Esophagus (tissue), 2 donors: ENCODE data around the gene ACAP2. TPM values are rescaled to one million over a fixed set of nuclear protein-coding genes. Genes with fewer than 3 reads are reported as not detected.
"Not testable (repeated sequence)": the region's sequence is repeated elsewhere in the genome, so short reads cannot be mapped to it uniquely, and the experiment has no call there.

Source experiments
- H3K27ac ChIP-seq, 2 donors: one replicate each; pipeline ENCODE4 v1.5.1; 2013; ENCODE audit warnings: low read depth in 2 of 2, mild to moderate bottlenecking in 2 of 2, inconsistent platforms in 1 of 2, low read length in 1 of 2, moderate library complexity in 1 of 2
- H3K27me3 ChIP-seq, 2 donors: one replicate each; pipeline ENCODE4 v1.6.1; 2013; ENCODE audit warnings: low read length in 2 of 2, control low read depth in 1 of 2, mild to moderate bottlenecking in 1 of 2; ENCODE audit not compliant: insufficient read depth in 2 of 2, control insufficient read depth in 1 of 2
- H3K36me3 ChIP-seq, 2 donors: one replicate each; pipeline ENCODE4 v1.6.1; 2013; ENCODE audit warnings: low read length in 1 of 2; ENCODE audit not compliant: control insufficient read depth in 2 of 2, insufficient read depth in 2 of 2
- H3K4me1 ChIP-seq, 2 donors: one replicate each; pipeline ENCODE4 v1.6.1; 2013; ENCODE audit warnings: low read length in 1 of 2; ENCODE audit not compliant: control insufficient read depth in 2 of 2, insufficient read depth in 2 of 2
- H3K4me3 ChIP-seq, 2 donors: one replicate each; pipeline ENCODE4 v1.5.1; 2013; ENCODE audit warnings: low read length in 2 of 2, mild to moderate bottlenecking in 2 of 2, low read depth in 1 of 2, moderate library complexity in 1 of 2
- H3K9me3 ChIP-seq, 2 donors: one replicate each; pipeline ENCODE4 v1.6.1; 2013; ENCODE audit warnings: mild to moderate bottlenecking in 2 of 2, low read depth in 1 of 2, low read length in 1 of 2, moderate library complexity in 1 of 2; ENCODE audit not compliant: control insufficient read depth in 2 of 2, insufficient read depth in 1 of 2
- WGBS, 2 donors: extraction: QIAGEN DNeasy Blood & Tissue Kit; methylation state at CpG; one replicate each; pipeline ENCODE4 v1.1.7; 2013; 5-methylcytosine and 5-hydroxymethylcytosine counted together
- polyA plus RNA-seq, 2 donors: library from polyadenylated mRNA; stranded (reverse); fragments of 200-250 nt; gene quantifications; one replicate each; pipeline ENCODE4 v1.2.3, GENCODE V29; 2013
- donor health status: healthy with polysubstance abuse.
- donor health status: Bipolar disorder and iron deficiency.

ACAP2 gene
- 10 to 100 TPM; 11.9 to 12.5 TPM for polyA plus RNA-seq

GRCh38 chr3:195442573-195443390, at the start of gene ACAP2:
Gene ACAP2 (minus strand): TSS chr3:195443020. CDS start chr3:195442847, 173 bp downstream.
- no peaks in the 10 kb centered on the region for H3K9me3 ChIP-seq
- no peaks in the 10 kb centered on the region for H3K4me1 ChIP-seq
- no peaks in the 10 kb centered on the region for H3K36me3 ChIP-seq
- peak within 1 kb of the TSS; percentile 95 to 96 for H3K27ac ChIP-seq
- 0% methylated on average over 99 to 106 of the region's 106 CpGs for WGBS, 2 donors
- peak within 1 kb of the TSS; percentile 76 to 94 for H3K4me3 ChIP-seq
- no peaks in the 10 kb centered on the region for H3K27me3 ChIP-seq

GRCh38 chr3:195475614-195476013, 32.8 kb upstream of the ACAP2 start:
- no peak overlapping the region for H3K27ac ChIP-seq
- no peak overlapping the region for H3K4me3 ChIP-seq
- no peaks in the 10 kb centered on the region for H3K36me3 ChIP-seq
- no peaks in the 10 kb centered on the region for H3K4me1 ChIP-seq
- 94 to 95% methylated on average over 3 of the region's 3 CpGs for WGBS, 2 donors
- no peaks in the 10 kb centered on the region for H3K27me3 ChIP-seq
- no peaks in the 10 kb centered on the region for H3K9me3 ChIP-seq

- WGBS, 2 donors: 82 to 92% methylated on average over 8 of the region's 8 CpGs
- not testable (repeated sequence) for H3K27ac ChIP-seq, H3K27me3 ChIP-seq, H3K36me3 ChIP-seq, H3K9me3 ChIP-seq, H3K4me3 ChIP-seq, H3K4me1 ChIP-seq
Measured at GRCh38 chr3:195475116-195475515, 32.3 kb upstream of the ACAP2 start.

GRCh38 chr3:195468841-195469240, 26.0 kb upstream of the ACAP2 start:
- Histone ChIP-seq H3K9me3 (peaks cover 0 to 2% of the 10 kb centered on the region in 2 donors), H3K27ac (no peak overlapping the region), H3K27me3 (no peaks in the 10 kb centered on the region), H3K36me3 (no peaks in the 10 kb centered on the region), H3K4me1 (no peaks in the 10 kb centered on the region), H3K4me3 (no peak overlapping the region)
- WGBS, 2 donors: 92 to 95% methylated on average over 4 of the region's 4 CpGs

GRCh38 chr3:195468391-195468776, 25.6 kb upstream of the ACAP2 start:
- Histone ChIP-seq H3K9me3 (peaks cover 0 to 2% of the 10 kb centered on the region in 2 donors), H3K36me3 (no peaks in the 10 kb centered on the region), H3K27me3 (no peaks in the 10 kb centered on the region), H3K4me3 (no peak overlapping the region), H3K4me1 (no peaks in the 10 kb centered on the region), H3K27ac (no peak overlapping the region)
- 40 to 55% methylated on average over 4 of the region's 4 CpGs for WGBS, 2 donors

- H3K27ac ChIP-seq: no peak overlapping the region
- H3K4me3 ChIP-seq: no peak overlapping the region
- H3K27me3 ChIP-seq: no peaks in the 10 kb centered on the region
- 90 to 94% methylated on average over 5 of the region's 5 CpGs for WGBS, 2 donors
- H3K4me1 ChIP-seq: no peaks in the 10 kb centered on the region
- H3K9me3 ChIP-seq: peaks cover 0 to 2% of the 10 kb centered on the region in 2 donors
- H3K36me3 ChIP-seq: no peaks in the 10 kb centered on the region
Measured at GRCh38 chr3:195467641-195468390, 25.0 kb upstream of the ACAP2 start.

- Histone ChIP-seq H3K27ac (no peak overlapping the region), H3K9me3 (peaks cover 0 to 2% of the 10 kb centered on the region in 2 donors), H3K4me1 (peaks cover 0 to 5% of the 10 kb centered on the region in 2 donors), H3K27me3 (no peaks in the 10 kb centered on the region), H3K36me3 (no peaks in the 10 kb centered on the region), H3K4me3 (no peak overlapping the region)
- WGBS, 2 donors: 74 to 83% methylated on average over 4 of the region's 4 CpGs
Measured at GRCh38 chr3:195466251-195466650, 23.4 kb upstream of the ACAP2 start.

- H3K27me3 ChIP-seq, H3K9me3 ChIP-seq, H3K36me3 ChIP-seq, H3K4me3 ChIP-seq, H3K4me1 ChIP-seq: not testable (repeated sequence)
- 56% methylated on average over 6 of the region's 6 CpGs for WGBS, 2 donors
- H3K27ac ChIP-seq: peak overlapping the region; percentile 77 to 78
Measured at GRCh38 chr3:195462922-195463321, 20.1 kb upstream of the ACAP2 start.

- Histone ChIP-seq H3K36me3 (no peaks in the 10 kb centered on the region), H3K4me1 (peaks cover 0 to 7% of the 10 kb centered on the region in 2 donors), H3K27me3 (no peaks in the 10 kb centered on the region), H3K4me3 (no peak overlapping the region), H3K9me3 (no peaks in the 10 kb centered on the region), H3K27ac (peak overlapping the region; percentile 85 to 98)
- 50 to 65% methylated on average over 3 of the region's 3 CpGs for WGBS, 2 donors
Measured at GRCh38 chr3:195462308-195462610, 19.4 kb upstream of the ACAP2 start.
